Esophagus (tissue), 2 donors: ENCODE data around the gene MRPL2. TPM values are rescaled to one million over a fixed set of nuclear protein-coding genes. Genes with fewer than 3 reads are reported as not detected.
A peak's percentile ranks its signal among the peaks of the same experiment; 100 is the strongest.
"Not testable (repeated sequence)": the region's sequence is repeated elsewhere in the genome, so short reads cannot be mapped to it uniquely, and the experiment has no call there.

Experiments
- H3K27ac ChIP-seq, 2 donors: one replicate each; pipeline ENCODE4 v1.5.1; 2013; ENCODE audit warnings: low read depth in 2 of 2, mild to moderate bottlenecking in 2 of 2, inconsistent platforms in 1 of 2, low read length in 1 of 2, moderate library complexity in 1 of 2
- H3K27me3 ChIP-seq, 2 donors: one replicate each; pipeline ENCODE4 v1.6.1; 2013; ENCODE audit warnings: low read length in 2 of 2, control low read depth in 1 of 2, mild to moderate bottlenecking in 1 of 2; ENCODE audit not compliant: insufficient read depth in 2 of 2, control insufficient read depth in 1 of 2
- H3K36me3 ChIP-seq, 2 donors: one replicate each; pipeline ENCODE4 v1.6.1; 2013; ENCODE audit warnings: low read length in 1 of 2; ENCODE audit not compliant: control insufficient read depth in 2 of 2, insufficient read depth in 2 of 2
- H3K4me1 ChIP-seq, 2 donors: one replicate each; pipeline ENCODE4 v1.6.1; 2013; ENCODE audit warnings: low read length in 1 of 2; ENCODE audit not compliant: control insufficient read depth in 2 of 2, insufficient read depth in 2 of 2
- H3K4me3 ChIP-seq, 2 donors: one replicate each; pipeline ENCODE4 v1.5.1; 2013; ENCODE audit warnings: low read length in 2 of 2, mild to moderate bottlenecking in 2 of 2, low read depth in 1 of 2, moderate library complexity in 1 of 2
- H3K9me3 ChIP-seq, 2 donors: one replicate each; pipeline ENCODE4 v1.6.1; 2013; ENCODE audit warnings: mild to moderate bottlenecking in 2 of 2, low read depth in 1 of 2, low read length in 1 of 2, moderate library complexity in 1 of 2; ENCODE audit not compliant: control insufficient read depth in 2 of 2, insufficient read depth in 1 of 2
- WGBS, 2 donors: extraction: QIAGEN DNeasy Blood & Tissue Kit; methylation state at CpG; one replicate each; pipeline ENCODE4 v1.1.7; 2013; 5-methylcytosine and 5-hydroxymethylcytosine counted together
- polyA plus RNA-seq, 2 donors: library from polyadenylated mRNA; stranded (reverse); fragments of 200-250 nt; gene quantifications; one replicate each; pipeline ENCODE4 v1.2.3, GENCODE V29; 2013
- donor health status: healthy with polysubstance abuse.
- donor health status: Bipolar disorder and iron deficiency.

MRPL2 gene
- polyA plus RNA-seq, 2 donors = 48.9 to 54.6 TPM

GRCh38 chr6:43086022-43086658 is 26.9 kb upstream of the MRPL2 start:
- WGBS, 2 donors = 69 to 80% methylated on average over 8 of the region's 8 CpGs
- Histone ChIP-seq H3K27ac (no peak overlapping the region), H3K36me3 (no peaks in the 10 kb centered on the region), H3K27me3 (no peaks in the 10 kb centered on the region), H3K4me3 (no peak overlapping the region), H3K9me3 (no peaks in the 10 kb centered on the region), H3K4me1 (peaks cover 5 to 6% of the 10 kb centered on the region in 2 donors)

- Histone ChIP-seq H3K27ac (peak overlapping the region in 1 of 2 donors; percentile 36), H3K9me3 (no peaks in the 10 kb centered on the region), H3K4me3 (no peak overlapping the region), H3K36me3 (no peaks in the 10 kb centered on the region), H3K27me3 (no peaks in the 10 kb centered on the region), H3K4me1 (peaks cover 4 to 5% of the 10 kb centered on the region in 2 donors)
- WGBS, 2 donors = 56 to 58% methylated on average over 13 of the region's 13 CpGs
These were observed 23.8 kb upstream of the MRPL2 start for GRCh38 chr6:43082806-43083655.

GRCh38 chr6:43081922-43082321 is 22.7 kb upstream of the MRPL2 start:
- not testable (repeated sequence) for H3K36me3 ChIP-seq, H3K9me3 ChIP-seq, H3K27me3 ChIP-seq, H3K4me3 ChIP-seq, H3K4me1 ChIP-seq, H3K27ac ChIP-seq
- WGBS, 2 donors = 80 to 85% methylated on average over 9 of the region's 9 CpGs

- H3K9me3 ChIP-seq = no peaks in the 10 kb centered on the region
- no peaks in the 10 kb centered on the region for H3K27me3 ChIP-seq
These were observed 21.8 kb upstream of the MRPL2 start for GRCh38 chr6:43081043-43081442.

DNA sequence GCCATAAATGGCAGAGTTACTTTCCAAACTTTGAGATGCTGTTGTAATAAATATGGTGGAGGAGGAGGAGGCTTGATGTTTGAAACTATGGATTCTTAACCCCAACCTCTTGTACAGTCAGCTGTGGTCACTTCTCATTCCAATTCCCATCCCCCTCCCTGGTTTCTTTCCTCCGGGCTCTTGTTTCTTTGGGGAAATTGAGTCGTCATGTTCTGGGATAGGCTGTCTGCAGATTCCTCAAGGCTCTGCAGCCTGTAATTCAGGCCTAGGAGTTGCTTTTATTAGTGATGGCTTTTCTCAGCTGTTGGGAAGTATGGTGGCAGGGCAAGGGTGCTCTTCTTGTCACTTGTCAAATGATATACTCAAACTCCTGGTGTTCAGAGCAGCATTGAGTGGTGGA is 19.5 kb upstream of the MRPL2 start:
- H3K9me3 ChIP-seq = no peaks in the 10 kb centered on the region
- H3K4me1 ChIP-seq = peaks cover 2 to 9% of the 10 kb centered on the region in 2 donors
- 81 to 90% methylated on average over 2 of the region's 2 CpGs for WGBS, 2 donors
- H3K36me3 ChIP-seq = peaks cover 2% of the 10 kb centered on the region in 2 donors
- H3K27ac ChIP-seq = no peak overlapping the region
- no peak overlapping the region for H3K4me3 ChIP-seq
- H3K27me3 ChIP-seq = no peaks in the 10 kb centered on the region

More at GRCh38 chr6:43081043-43081442, 21.8 kb upstream of the MRPL2 start:
- H3K36me3 ChIP-seq = no peaks in the 10 kb centered on the region
- peaks cover 2 to 6% of the 10 kb centered on the region in 2 donors for H3K4me1 ChIP-seq
- H3K27ac ChIP-seq = no peak overlapping the region
- H3K4me3 ChIP-seq = no peak overlapping the region
- 93 to 94% methylated on average over 4 of the region's 4 CpGs for WGBS, 2 donors

GRCh38 chr6:43077981-43078511 is 18.8 kb upstream of the MRPL2 start:
- Histone ChIP-seq H3K36me3 (peaks cover 2 to 4% of the 10 kb centered on the region in 2 donors), H3K4me3 (no peak overlapping the region), H3K27me3 (no peaks in the 10 kb centered on the region), H3K9me3 (no peaks in the 10 kb centered on the region), H3K4me1 (peaks cover under 1 to 9% of the 10 kb centered on the region in 2 donors), H3K27ac (no peak overlapping the region)
- 79 to 86% methylated on average over 6 of the region's 6 CpGs for WGBS, 2 donors

DNA sequence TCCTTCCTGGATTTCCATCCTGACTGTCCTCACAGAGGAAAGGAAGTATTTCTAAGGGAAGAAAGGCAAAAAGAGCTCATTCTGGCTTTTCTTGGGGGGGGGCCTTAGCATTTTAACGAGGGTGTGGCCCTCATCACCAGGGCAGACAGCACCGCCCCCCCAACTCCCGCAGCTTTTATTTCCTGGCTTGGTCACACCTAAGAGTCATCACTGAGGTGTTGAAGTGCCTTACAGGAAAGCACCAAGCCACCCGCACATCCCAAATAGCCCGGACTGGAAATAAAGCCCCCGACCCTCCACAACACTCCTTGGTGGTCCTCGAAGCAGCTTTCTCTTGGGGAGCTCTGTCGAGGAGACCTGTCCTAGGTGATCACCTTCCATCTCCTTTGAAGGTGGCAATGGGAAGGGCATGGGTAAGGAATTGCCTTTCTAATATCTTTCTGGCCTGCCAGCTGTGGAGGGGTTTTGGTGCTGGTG is 18.1 kb upstream of the MRPL2 start:
- no peaks in the 10 kb centered on the region for H3K9me3 ChIP-seq
- H3K4me1 ChIP-seq = peaks cover 0 to 9% of the 10 kb centered on the region in 2 donors
- no peaks in the 10 kb centered on the region for H3K27me3 ChIP-seq
- H3K36me3 ChIP-seq = peaks cover 2 to 9% of the 10 kb centered on the region in 2 donors
- 20 to 23% methylated on average over 8 of the region's 8 CpGs for WGBS, 2 donors
- H3K4me3 ChIP-seq = peak overlapping the region; percentile 65 to 86
- H3K27ac ChIP-seq = peak overlapping the region; percentile 60 to 65

DNA sequence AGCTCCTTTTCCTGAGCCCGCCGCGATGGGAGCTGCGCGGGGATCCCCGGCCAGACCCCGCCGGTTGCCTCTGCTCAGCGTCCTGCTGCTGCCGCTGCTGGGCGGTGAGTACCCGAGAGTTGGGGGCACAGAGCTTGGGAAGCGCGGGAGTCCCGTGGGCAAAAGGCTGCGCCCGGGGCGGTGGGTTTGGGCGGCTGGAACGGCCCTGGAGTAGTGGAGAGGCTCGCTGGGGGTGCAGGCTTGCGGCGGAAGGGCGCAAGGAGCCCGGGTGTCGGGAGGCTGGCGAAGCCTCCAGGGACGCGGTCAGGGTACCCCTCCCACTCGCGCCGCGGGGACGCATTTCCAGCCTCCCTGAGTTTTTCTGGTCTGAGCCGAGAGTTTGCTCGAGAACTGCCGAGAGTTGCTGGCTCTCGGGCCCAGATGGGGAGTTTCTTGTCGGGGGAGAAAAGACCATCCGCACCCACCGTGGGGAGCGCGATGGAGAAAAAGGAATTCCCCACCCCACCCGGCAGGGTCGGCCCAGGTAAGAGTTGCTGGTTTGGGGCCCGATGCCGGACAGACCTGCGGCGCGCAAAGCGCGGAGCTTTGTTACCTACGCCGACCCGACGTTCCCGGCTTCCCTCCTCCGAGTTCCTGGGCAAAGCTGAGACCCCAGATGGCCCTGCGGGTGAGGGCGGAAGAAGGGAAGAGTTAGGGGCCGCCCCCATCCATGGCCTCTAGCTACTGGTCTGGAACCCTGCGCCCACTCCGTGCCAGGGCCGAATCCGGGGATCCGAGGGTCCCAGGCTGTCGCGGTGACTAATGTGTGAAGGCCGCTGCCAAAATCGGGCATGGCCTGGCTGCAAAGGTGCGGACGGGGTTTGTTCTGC is 17.5 kb upstream of the MRPL2 start:
- peak overlapping the region; percentile 60 to 65 for H3K27ac ChIP-seq
- H3K27me3 ChIP-seq = no peaks in the 10 kb centered on the region
- H3K4me3 ChIP-seq = peak overlapping the region; percentile 65 to 86
- WGBS, 2 donors = 1 to 2% methylated on average over 64 to 72 of the region's 72 CpGs
- no peaks in the 10 kb centered on the region for H3K9me3 ChIP-seq
- peaks cover 0 to 9% of the 10 kb centered on the region in 2 donors for H3K4me1 ChIP-seq
- H3K36me3 ChIP-seq = peaks cover 2 to 9% of the 10 kb centered on the region in 2 donors
